MV-4-11 (cell line): Measurements from ENCODE around the gene CALCB.
A peak's percentile ranks its signal among the peaks of the same experiment; 100 is the strongest.

ENCODE experiments used
- DNase-seq: peaks from one replicate; lab custom pipeline; 2025; lab: John Stamatoyannopoulos, UW

Gene CALCB

GRCh38 chr11:15074206-15075161 lies 1.1 kb downstream of the CALCB start:
- DNase-seq, result peak; percentile 67

GRCh38 chr11:15075162-15075526 lies 1.8 kb downstream of the CALCB start:
- DNase-seq, result no peak

GRCh38 chr11:15091175-15091574 lies 17.8 kb downstream of the CALCB start:
- DNase-seq, result no peak

- DNase-seq, result no peak
Observed at GRCh38 chr11:15091625-15092024, 18.2 kb downstream of the CALCB start.

GRCh38 chr11:15093432-15093831 lies 20.0 kb downstream of the CALCB start:
- peak; percentile 85 for DNase-seq

- no peak for DNase-seq
Observed at GRCh38 chr11:15095736-15096228, 22.4 kb downstream of the CALCB start.

- DNase-seq, result no peak
Observed at GRCh38 chr11:15097411-15097810, 24.0 kb downstream of the CALCB start.

GRCh38 chr11:15099267-15099666 lies 25.9 kb downstream of the CALCB start:
- DNase-seq, result no peak

GRCh38 chr11:15101072-15101709 lies 27.8 kb downstream of the CALCB start:
- DNase-seq, result peak; percentile 41

GRCh38 chr11:15104166-15104565 lies 30.8 kb downstream of the CALCB start:
- DNase-seq, result no peak

- DNase-seq, result no peak
Observed at GRCh38 chr11:15106201-15106965, 33.0 kb downstream of the CALCB start.

- no peak for DNase-seq
Observed at GRCh38 chr11:15107730-15108515, 34.5 kb downstream of the CALCB start.

GRCh38 chr11:15108592-15109130 lies 35.3 kb downstream of the CALCB start:
- DNase-seq, result no peak

GRCh38 chr11:15109602-15110001 lies 36.2 kb downstream of the CALCB start:
- no peak for DNase-seq

GRCh38 chr11:15111215-15111614 lies 37.8 kb downstream of the CALCB start:
- DNase-seq, result no peak

GRCh38 chr11:15112131-15112541 lies 38.7 kb downstream of the CALCB start:
- no peak for DNase-seq

GRCh38 chr11:15113381-15113780 lies 40.0 kb downstream of the CALCB start:
- peak; percentile 98 for DNase-seq

GRCh38 chr11:15114501-15115475 lies 41.4 kb downstream of the CALCB start, which contains the start of gene INSC:
INSC (plus strand) TSS chr11:15114923; CDS start chr11:15149175, 34,252 bp downstream.
- no peak for DNase-seq

- DNase-seq, result no peak
Observed at GRCh38 chr11:15115686-15116085, 42.3 kb downstream of the CALCB start.

- no peak for DNase-seq
Observed at GRCh38 chr11:15117751-15118150, 44.4 kb downstream of the CALCB start.
